ENCODE measurements around the gene BCAS3. TPM values are rescaled to one million over a fixed set of nuclear protein-coding genes. Genes with fewer than 3 reads are reported as not detected.

The BCAS3 gene
- total RNA-seq, 1 donor from 2014 or later, result 64.9 TPM

DNA sequence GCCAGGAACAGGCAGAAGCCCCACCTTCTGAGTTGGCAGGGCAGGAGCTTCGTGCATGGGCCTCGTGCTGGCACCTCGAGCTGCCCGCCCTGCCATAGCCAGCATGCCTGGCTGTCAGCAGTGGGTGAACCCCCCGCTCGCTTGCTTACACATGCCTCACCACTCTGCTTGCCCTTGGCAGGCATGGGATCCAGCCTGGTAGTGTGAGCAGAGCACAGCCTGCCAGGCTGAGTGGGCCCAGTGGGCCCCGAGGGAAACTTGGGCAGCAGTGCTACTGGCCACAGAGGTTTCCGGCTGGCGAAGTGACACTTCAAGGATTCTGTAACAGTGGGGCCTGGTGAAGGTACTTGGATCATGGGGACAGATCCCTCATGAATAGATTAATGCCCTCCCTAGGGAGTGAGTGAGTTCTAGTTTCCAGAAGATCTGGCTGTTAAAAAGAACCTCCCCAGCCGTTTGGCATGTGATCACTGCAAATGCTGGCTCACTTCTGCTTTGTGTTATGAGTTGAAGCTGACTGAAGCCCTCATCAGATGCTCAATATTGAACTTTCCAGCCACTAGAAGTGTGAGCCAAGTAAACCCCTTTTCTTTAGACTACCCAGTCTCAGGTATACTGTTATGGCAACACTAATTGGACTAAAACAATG is 114.7 kb downstream of the BCAS3 start:
- Mint-ChIP-seq H3K4me3 (no peak overlapping the region), H3K9me3 (peaks cover 23% of the 10 kb centered on the region), H3K27me3 (ENCODE audit: low read depth) (no peaks in the 10 kb centered on the region), H3K27ac (no peak overlapping the region), H3K36me3 (peaks cover 4% of the 10 kb centered on the region), H3K4me1 (peaks cover 16% of the 10 kb centered on the region)
- DNase-seq (ENCODE audit: low spot score in 2 of 2, unreplicated experiment in 2 of 2), result no peak
- TF ChIP-seq, protein P1, sequence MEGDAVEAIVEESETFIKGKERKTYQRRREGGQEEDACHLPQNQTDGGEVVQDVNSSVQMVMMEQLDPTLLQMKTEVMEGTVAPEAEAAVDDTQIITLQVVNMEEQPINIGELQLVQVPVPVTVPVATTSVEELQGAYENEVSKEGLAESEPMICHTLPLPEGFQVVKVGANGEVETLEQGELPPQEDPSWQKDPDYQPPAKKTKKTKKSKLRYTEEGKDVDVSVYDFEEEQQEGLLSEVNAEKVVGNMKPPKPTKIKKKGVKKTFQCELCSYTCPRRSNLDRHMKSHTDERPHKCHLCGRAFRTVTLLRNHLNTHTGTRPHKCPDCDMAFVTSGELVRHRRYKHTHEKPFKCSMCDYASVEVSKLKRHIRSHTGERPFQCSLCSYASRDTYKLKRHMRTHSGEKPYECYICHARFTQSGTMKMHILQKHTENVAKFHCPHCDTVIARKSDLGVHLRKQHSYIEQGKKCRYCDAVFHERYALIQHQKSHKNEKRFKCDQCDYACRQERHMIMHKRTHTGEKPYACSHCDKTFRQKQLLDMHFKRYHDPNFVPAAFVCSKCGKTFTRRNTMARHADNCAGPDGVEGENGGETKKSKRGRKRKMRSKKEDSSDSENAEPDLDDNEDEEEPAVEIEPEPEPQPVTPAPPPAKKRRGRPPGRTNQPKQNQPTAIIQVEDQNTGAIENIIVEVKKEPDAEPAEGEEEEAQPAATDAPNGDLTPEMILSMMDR (IDR thresholded peaks at IDR 0.05; ENCODE audit: unreplicated experiment), result no peak

- Mint-ChIP-seq H3K9me3 (peaks cover 28% of the 10 kb centered on the region), H3K36me3 (peaks cover 6% of the 10 kb centered on the region), H3K4me3 (no peak overlapping the region), H3K27ac (no peak overlapping the region), H3K4me1 (peaks cover 10% of the 10 kb centered on the region), H3K27me3 (ENCODE audit: low read depth) (no peaks in the 10 kb centered on the region)
- TF ChIP-seq, protein P1 (IDR thresholded peaks at IDR 0.05; ENCODE audit: unreplicated experiment), result no peak
- no peak for DNase-seq (ENCODE audit: low spot score in 2 of 2, unreplicated experiment in 2 of 2)
These were observed 120.9 kb downstream of the BCAS3 start for GRCh38 chr17:60798576-60798975.

DNA sequence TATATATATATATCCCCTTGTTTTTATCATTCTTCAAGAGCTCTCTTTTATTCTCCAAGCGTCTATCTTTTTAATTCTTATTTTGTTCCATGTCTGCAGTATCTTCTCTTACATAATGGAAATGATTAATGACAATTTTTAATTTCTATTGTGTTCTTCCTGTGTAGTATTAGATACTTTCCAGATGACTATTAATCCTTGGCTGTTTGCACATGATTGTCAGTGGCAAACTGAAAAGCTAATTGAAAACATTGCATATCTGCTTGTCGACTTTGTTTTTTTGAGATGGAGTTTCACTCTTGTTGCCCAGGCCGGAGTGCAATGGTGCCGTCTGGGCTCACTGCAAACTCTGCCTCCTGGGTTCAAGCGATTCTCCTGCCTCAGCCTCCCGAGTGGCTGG is 124.7 kb downstream of the BCAS3 start:
- DNase-seq (ENCODE audit: low spot score in 2 of 2, unreplicated experiment in 2 of 2), result no peak
- H3K27ac Mint-ChIP-seq, result no peak overlapping the region
- no peak overlapping the region for H3K4me3 Mint-ChIP-seq
- peaks cover 19% of the 10 kb centered on the region for H3K4me1 Mint-ChIP-seq
- TF ChIP-seq, protein P1 (IDR thresholded peaks at IDR 0.05; ENCODE audit: unreplicated experiment), result no peak
- H3K27me3 Mint-ChIP-seq (ENCODE audit: low read depth), result no peaks in the 10 kb centered on the region
- H3K9me3 Mint-ChIP-seq, result peaks cover 6% of the 10 kb centered on the region
- H3K36me3 Mint-ChIP-seq, result peaks cover 2% of the 10 kb centered on the region

- no peak overlapping the region for H3K27ac Mint-ChIP-seq
- H3K9me3 Mint-ChIP-seq, result peaks cover 6% of the 10 kb centered on the region
- H3K36me3 Mint-ChIP-seq, result peaks cover 2% of the 10 kb centered on the region
- H3K4me3 Mint-ChIP-seq, result no peak overlapping the region
- H3K4me1 Mint-ChIP-seq, result peaks cover 21% of the 10 kb centered on the region
- TF ChIP-seq, protein P1 (IDR thresholded peaks at IDR 0.05; ENCODE audit: unreplicated experiment), result no peak
- no peak for DNase-seq (ENCODE audit: low spot score in 2 of 2, unreplicated experiment in 2 of 2)
- no peaks in the 10 kb centered on the region for H3K27me3 Mint-ChIP-seq (ENCODE audit: low read depth)
These were observed 125.4 kb downstream of the BCAS3 start for GRCh38 chr17:60803059-60803458.

DNA sequence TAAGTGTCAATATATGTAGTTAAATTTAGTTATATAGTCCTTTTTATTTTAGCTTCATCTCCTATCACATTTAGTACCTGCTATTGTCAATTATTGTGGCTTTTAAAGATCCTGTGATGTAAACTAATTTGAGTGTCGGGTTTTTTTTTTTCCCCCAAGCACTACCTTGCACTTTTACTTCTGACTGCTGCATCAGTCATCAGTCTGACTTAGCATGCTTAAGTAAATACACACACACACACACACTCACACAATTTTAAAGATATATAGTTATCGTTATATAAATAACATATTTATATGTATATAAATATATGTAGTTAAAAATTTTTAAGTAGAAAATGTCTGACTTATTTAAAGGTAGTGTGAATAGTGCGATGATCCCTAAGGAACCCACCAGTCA is 127.2 kb downstream of the BCAS3 start:
- H3K4me3 Mint-ChIP-seq, result no peak overlapping the region
- no peak overlapping the region for H3K27ac Mint-ChIP-seq
- no peaks in the 10 kb centered on the region for H3K27me3 Mint-ChIP-seq (ENCODE audit: low read depth)
- H3K36me3 Mint-ChIP-seq, result peaks cover 6% of the 10 kb centered on the region
- TF ChIP-seq, protein P1 (IDR thresholded peaks at IDR 0.05; ENCODE audit: unreplicated experiment), result no peak
- H3K9me3 Mint-ChIP-seq, result peaks cover 6% of the 10 kb centered on the region
- H3K4me1 Mint-ChIP-seq, result peaks cover 26% of the 10 kb centered on the region
- no peak for DNase-seq (ENCODE audit: low spot score in 2 of 2, unreplicated experiment in 2 of 2)
